ENCODE results near the gene NTRK3. TPM values are rescaled to one million over a fixed set of nuclear protein-coding genes. Genes with fewer than 3 reads are reported as not detected.

Gene NTRK3
- total RNA-seq, 1 experiment from 2014 or later: not detected

DNA sequence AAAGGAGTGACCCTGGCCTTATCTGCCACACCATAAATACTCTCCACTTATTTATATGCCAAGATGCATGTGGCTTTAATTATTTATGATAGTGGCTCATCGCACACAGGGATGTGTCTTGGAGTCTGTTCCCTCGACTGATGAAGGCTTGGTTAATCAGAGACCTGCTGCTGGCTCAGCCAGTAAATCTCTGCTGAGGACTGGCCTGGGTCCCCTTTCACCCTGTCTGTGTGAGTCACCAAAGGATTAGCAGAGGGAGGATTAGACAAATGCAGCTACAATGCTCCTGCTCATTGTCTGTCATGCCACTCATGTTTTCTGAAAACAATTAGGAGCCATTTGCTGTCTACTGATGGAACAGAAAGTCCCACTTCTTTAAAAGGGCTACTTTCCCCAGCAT, 226.8 kb downstream of the NTRK3 start:
- TF ChIP-seq, protein P1, sequence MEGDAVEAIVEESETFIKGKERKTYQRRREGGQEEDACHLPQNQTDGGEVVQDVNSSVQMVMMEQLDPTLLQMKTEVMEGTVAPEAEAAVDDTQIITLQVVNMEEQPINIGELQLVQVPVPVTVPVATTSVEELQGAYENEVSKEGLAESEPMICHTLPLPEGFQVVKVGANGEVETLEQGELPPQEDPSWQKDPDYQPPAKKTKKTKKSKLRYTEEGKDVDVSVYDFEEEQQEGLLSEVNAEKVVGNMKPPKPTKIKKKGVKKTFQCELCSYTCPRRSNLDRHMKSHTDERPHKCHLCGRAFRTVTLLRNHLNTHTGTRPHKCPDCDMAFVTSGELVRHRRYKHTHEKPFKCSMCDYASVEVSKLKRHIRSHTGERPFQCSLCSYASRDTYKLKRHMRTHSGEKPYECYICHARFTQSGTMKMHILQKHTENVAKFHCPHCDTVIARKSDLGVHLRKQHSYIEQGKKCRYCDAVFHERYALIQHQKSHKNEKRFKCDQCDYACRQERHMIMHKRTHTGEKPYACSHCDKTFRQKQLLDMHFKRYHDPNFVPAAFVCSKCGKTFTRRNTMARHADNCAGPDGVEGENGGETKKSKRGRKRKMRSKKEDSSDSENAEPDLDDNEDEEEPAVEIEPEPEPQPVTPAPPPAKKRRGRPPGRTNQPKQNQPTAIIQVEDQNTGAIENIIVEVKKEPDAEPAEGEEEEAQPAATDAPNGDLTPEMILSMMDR (IDR thresholded peaks at IDR 0.05; ENCODE audit: unreplicated experiment): no peak
- no peaks in the 10 kb centered on the region for H3K4me1 Mint-ChIP-seq (ENCODE audit: insufficient read depth, unreplicated experiment)
- no peak overlapping the region for H3K27ac Mint-ChIP-seq (ENCODE audit: low read depth, unreplicated experiment)

DNA sequence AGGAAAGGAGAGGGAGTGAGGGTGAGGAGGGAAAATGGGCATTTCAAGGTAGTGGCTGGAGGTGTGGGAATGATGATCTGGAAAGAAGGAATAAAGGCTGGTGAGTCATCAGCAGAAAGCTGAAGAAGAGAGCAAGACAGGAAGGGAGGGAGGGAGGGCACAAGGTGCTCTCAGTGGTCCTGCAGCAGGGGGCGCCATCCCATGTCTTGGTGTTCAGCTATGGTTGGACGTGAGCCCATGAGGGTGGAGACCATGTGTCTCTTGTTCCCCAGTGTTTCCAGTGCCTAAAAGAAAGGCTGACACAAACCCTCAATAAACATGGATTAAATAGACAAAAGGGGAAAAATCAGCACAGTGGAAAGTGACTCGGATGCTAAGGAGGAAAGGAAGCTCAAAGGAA, 228.5 kb downstream of the NTRK3 start:
- BruUV-seq (replicated peaks): no TSS peak
- H3K27me3 Mint-ChIP-seq (ENCODE audit: insufficient read depth, unreplicated experiment): no peaks in the 10 kb centered on the region
- POLR2A ChIA-PET: no interaction called here
- no peak overlapping the region for H3K4me3 Mint-ChIP-seq (ENCODE audit: unreplicated experiment)
- DNase-seq (ENCODE audit: unreplicated experiment): no peak
- peaks cover 50% of the 10 kb centered on the region for H3K9me3 Mint-ChIP-seq (ENCODE audit: unreplicated experiment)
- H3K36me3 Mint-ChIP-seq (ENCODE audit: insufficient read depth, unreplicated experiment): no peaks in the 10 kb centered on the region
- intact Hi-C loops (cut with micrococcal nuclease): no loop called here
- TF ChIP-seq, protein P1 (IDR thresholded peaks at IDR 0.05; ENCODE audit: unreplicated experiment): no peak
- H3K4me1 Mint-ChIP-seq (ENCODE audit: insufficient read depth, unreplicated experiment): no peaks in the 10 kb centered on the region
- no peak overlapping the region for H3K27ac Mint-ChIP-seq (ENCODE audit: low read depth, unreplicated experiment)
- CTCF ChIA-PET: interaction anchor here (0.7 kb wide), 2 partner anchors 9 to 310 kb away, joined by 3 to 4 read pairs; no protein-coding TSS in a partner anchor

More for the DNA sequence above, 226.8 kb downstream of the NTRK3 start:
- no peak for DNase-seq (ENCODE audit: unreplicated experiment)
- POLR2A ChIA-PET: no interaction called here
- no TSS peak for BruUV-seq (replicated peaks)
- peaks cover 43% of the 10 kb centered on the region for H3K9me3 Mint-ChIP-seq (ENCODE audit: unreplicated experiment)
- H3K4me3 Mint-ChIP-seq (ENCODE audit: unreplicated experiment): no peak overlapping the region
- no peaks in the 10 kb centered on the region for H3K27me3 Mint-ChIP-seq (ENCODE audit: insufficient read depth, unreplicated experiment)
- H3K36me3 Mint-ChIP-seq (ENCODE audit: insufficient read depth, unreplicated experiment): no peaks in the 10 kb centered on the region
- CTCF ChIA-PET: no interaction called here
- intact Hi-C loops (cut with micrococcal nuclease): no loop called here

DNA sequence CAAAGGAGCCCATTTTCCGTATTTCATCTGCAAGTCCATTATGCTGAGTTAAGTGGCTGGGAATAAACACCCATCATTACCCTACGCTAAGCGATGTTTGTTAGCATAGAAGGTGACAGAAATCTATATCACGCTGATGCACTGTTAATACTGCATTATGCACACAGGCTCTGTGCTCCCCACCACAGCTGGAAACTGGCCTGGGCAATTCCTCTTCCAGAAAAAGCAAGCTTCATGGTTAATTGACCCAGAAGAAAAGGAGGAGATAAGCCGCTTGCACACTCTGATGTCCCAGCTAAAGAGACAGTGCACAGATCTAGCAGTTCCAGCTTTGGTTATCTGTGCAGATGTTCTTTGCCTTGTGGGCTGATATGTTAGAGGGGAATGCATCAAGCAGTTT, 232.6 kb downstream of the NTRK3 start:
- Mint-ChIP-seq H3K36me3 (ENCODE audit: insufficient read depth, unreplicated experiment) (peaks cover 2% of the 10 kb centered on the region), H3K27ac (ENCODE audit: low read depth, unreplicated experiment) (no peak overlapping the region), H3K4me3 (ENCODE audit: unreplicated experiment) (no peak overlapping the region), H3K27me3 (ENCODE audit: insufficient read depth, unreplicated experiment) (no peaks in the 10 kb centered on the region), H3K4me1 (ENCODE audit: insufficient read depth, unreplicated experiment) (no peaks in the 10 kb centered on the region), H3K9me3 (ENCODE audit: unreplicated experiment) (peaks cover 64% of the 10 kb centered on the region)
- no TSS peak for BruUV-seq (replicated peaks)
- intact Hi-C loops (cut with micrococcal nuclease): no loop called here
- POLR2A ChIA-PET: no interaction called here
- no peak for DNase-seq (ENCODE audit: unreplicated experiment)
- TF ChIP-seq, protein P1 (IDR thresholded peaks at IDR 0.05; ENCODE audit: unreplicated experiment): no peak
- CTCF ChIA-PET: no interaction called here

DNA sequence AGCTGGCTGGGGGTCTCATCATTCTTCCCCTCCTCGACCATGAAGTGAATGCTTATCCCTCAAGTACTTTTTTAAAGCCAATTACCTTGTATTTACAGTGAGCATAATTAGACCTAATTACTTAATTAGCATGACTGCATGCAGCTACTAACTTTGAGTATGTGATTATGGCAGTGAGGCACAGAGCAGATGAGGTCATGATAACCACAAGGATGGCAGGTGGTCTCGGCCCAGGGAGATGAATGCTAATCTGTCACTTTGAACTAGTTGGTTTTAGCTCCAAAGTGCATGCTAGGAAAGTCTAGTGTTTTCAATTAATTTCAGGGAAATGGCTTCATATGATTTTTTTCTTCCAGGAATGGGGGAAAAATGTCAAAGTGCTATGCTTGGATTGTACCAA, 233.8 kb downstream of the NTRK3 start:
- CTCF ChIA-PET: interaction anchor here (0.7 kb wide), 1 partner anchor 252 kb away, joined by 3 read pairs; no protein-coding TSS in a partner anchor
- Mint-ChIP-seq H3K36me3 (ENCODE audit: insufficient read depth, unreplicated experiment) (peaks cover 7% of the 10 kb centered on the region), H3K4me3 (ENCODE audit: unreplicated experiment) (no peak overlapping the region), H3K9me3 (ENCODE audit: unreplicated experiment) (peaks cover 58% of the 10 kb centered on the region), H3K27ac (ENCODE audit: low read depth, unreplicated experiment) (no peak overlapping the region), H3K4me1 (ENCODE audit: insufficient read depth, unreplicated experiment) (no peaks in the 10 kb centered on the region), H3K27me3 (ENCODE audit: insufficient read depth, unreplicated experiment) (no peaks in the 10 kb centered on the region)
- no TSS peak for BruUV-seq (replicated peaks)
- TF ChIP-seq, protein P1 (IDR thresholded peaks at IDR 0.05; ENCODE audit: unreplicated experiment): no peak
- POLR2A ChIA-PET: no interaction called here
- intact Hi-C loops (cut with micrococcal nuclease): no loop called here
- no peak for DNase-seq (ENCODE audit: unreplicated experiment)

All from MCF 10A (cell line).